GM20431 (cell line): ENCODE data around the gene ACBD3.

ENCODE experiments used
- in situ Hi-C: fragments of 300-500 bp; cut with MseI, MboI; formaldehyde crosslinking; loops from one replicate; pipeline ENCODE4 v1.15.0; 2020; ENCODE audit warnings: low sequenced_read_pairs; ENCODE audit not compliant: unreplicated experiment

The ACBD3 gene

GRCh38 chr1:226144045-226144444 lies 42.5 kb downstream of the ACBD3 start:
- in situ Hi-C loops: no loop called here

GRCh38 chr1:226135709-226136108 lies 50.8 kb downstream of the ACBD3 start:
- in situ Hi-C loops: no loop called here

GRCh38 chr1:226135059-226135651 lies 51.4 kb downstream of the ACBD3 start:
- in situ Hi-C loops: no loop called here

GRCh38 chr1:226134170-226135058 lies 52.1 kb downstream of the ACBD3 start:
- in situ Hi-C loops: no loop called here

GRCh38 chr1:226133504-226134123 lies 52.9 kb downstream of the ACBD3 start:
- in situ Hi-C loops: no loop called here

- in situ Hi-C loops: no loop called here
Observed at GRCh38 chr1:226132728-226133503, 53.6 kb downstream of the ACBD3 start.

GRCh38 chr1:226131639-226132038 lies 54.9 kb downstream of the ACBD3 start:
- in situ Hi-C loops: no loop called here

- in situ Hi-C loops: loop anchor here (10.0 kb wide), 1 partner anchor 66 kb away; no protein-coding TSS in a partner anchor
Observed at GRCh38 chr1:226129230-226129629, 57.3 kb downstream of the ACBD3 start.

GRCh38 chr1:226128487-226129075 lies 58.0 kb downstream of the ACBD3 start:
- in situ Hi-C loops: loop anchor here (10.0 kb wide), 1 partner anchor 66 kb away; no protein-coding TSS in a partner anchor

GRCh38 chr1:226126824-226127569 lies 59.5 kb downstream of the ACBD3 start:
- in situ Hi-C loops: loop anchor here (10.0 kb wide), 1 partner anchor 68 kb away; no protein-coding TSS in a partner anchor

- in situ Hi-C loops: loop anchor here (10.0 kb wide), 1 partner anchor 69 kb away; no protein-coding TSS in a partner anchor
Observed at GRCh38 chr1:226125831-226126230, 60.7 kb downstream of the ACBD3 start.

GRCh38 chr1:226125097-226125630 lies 61.4 kb downstream of the ACBD3 start:
- in situ Hi-C loops: loop anchor here (10.0 kb wide), 1 partner anchor 70 kb away; no protein-coding TSS in a partner anchor

- in situ Hi-C loops: loop anchor here (10.0 kb wide), 1 partner anchor 71 kb away; no protein-coding TSS in a partner anchor
Observed at GRCh38 chr1:226123591-226124471, 62.7 kb downstream of the ACBD3 start.

GRCh38 chr1:226123212-226123560 lies 63.4 kb downstream of the ACBD3 start:
- in situ Hi-C loops: loop anchor here (10.0 kb wide), 1 partner anchor 72 kb away; no protein-coding TSS in a partner anchor

- in situ Hi-C loops: loop anchor here (10.0 kb wide), 1 partner anchor 73 kb away; no protein-coding TSS in a partner anchor
Observed at GRCh38 chr1:226121587-226122400, 64.7 kb downstream of the ACBD3 start.

- in situ Hi-C loops: loop anchor here (10.0 kb wide), 1 partner anchor 74 kb away; no protein-coding TSS in a partner anchor
Observed at GRCh38 chr1:226121049-226121586, 65.4 kb downstream of the ACBD3 start.
